PFSK-1 (cell line): ENCODE results near the gene WDR45B.

Source experiments
- POLR2AphosphoS5 ChIP-seq: IDR thresholded peaks from 2 replicates; pipeline ENCODE4 v1.6.1; 2012; ENCODE audit warnings: low read depth, mild to moderate bottlenecking, control low read depth, low read length, moderate library complexity
- REST ChIP-seq, 2 experiments: IDR thresholded peaks; 2 replicates each; pipeline versions ENCODE4 v1.6.1 to v1.8.0; 2011 to 2012; ENCODE audit warnings: low read depth in 2 of 2, low read length in 2 of 2, control low read depth in 1 of 2, inconsistent platforms in 1 of 2, mild to moderate bottlenecking in 1 of 2, moderate library complexity in 1 of 2; ENCODE audit not compliant: insufficient read depth in 1 of 2
- SIN3A ChIP-seq: IDR thresholded peaks from 2 replicates; pipeline ENCODE4 v1.6.1; 2012; ENCODE audit warnings: mild to moderate bottlenecking, low read length, moderate library complexity, borderline replicate concordance; ENCODE audit not compliant: insufficient read depth
- TAF1 ChIP-seq: IDR thresholded peaks from 2 replicates; pipeline ENCODE4 v1.6.1; 2012; ENCODE audit warnings: low read length, control low read depth, borderline replicate concordance; ENCODE audit not compliant: insufficient read depth

GRCh38 chr17:82632451-82632850 is 15.8 kb downstream of the WDR45B start:
- TF ChIP-seq POLR2AphosphoS5 (no peak), REST (IDR thresholded peaks at IDR 0.05; ENCODE audit: insufficient read depth in 1 of 2, low read depth in 2 of 2, low read length in 2 of 2) (no peak), SIN3A (no peak), TAF1 (no peak)
